HG03060 (cell line): ENCODE results near the gene CPOX.

Source experiments
- ATAC-seq: cut with Tn5 transposase; IDR thresholded peaks from one replicate; pipeline ENCODE4 v1.9.1; 2021; ENCODE audit warnings: low read depth, moderate number of reproducible peaks; ENCODE audit not compliant: unreplicated experiment

CPOX gene

DNA sequence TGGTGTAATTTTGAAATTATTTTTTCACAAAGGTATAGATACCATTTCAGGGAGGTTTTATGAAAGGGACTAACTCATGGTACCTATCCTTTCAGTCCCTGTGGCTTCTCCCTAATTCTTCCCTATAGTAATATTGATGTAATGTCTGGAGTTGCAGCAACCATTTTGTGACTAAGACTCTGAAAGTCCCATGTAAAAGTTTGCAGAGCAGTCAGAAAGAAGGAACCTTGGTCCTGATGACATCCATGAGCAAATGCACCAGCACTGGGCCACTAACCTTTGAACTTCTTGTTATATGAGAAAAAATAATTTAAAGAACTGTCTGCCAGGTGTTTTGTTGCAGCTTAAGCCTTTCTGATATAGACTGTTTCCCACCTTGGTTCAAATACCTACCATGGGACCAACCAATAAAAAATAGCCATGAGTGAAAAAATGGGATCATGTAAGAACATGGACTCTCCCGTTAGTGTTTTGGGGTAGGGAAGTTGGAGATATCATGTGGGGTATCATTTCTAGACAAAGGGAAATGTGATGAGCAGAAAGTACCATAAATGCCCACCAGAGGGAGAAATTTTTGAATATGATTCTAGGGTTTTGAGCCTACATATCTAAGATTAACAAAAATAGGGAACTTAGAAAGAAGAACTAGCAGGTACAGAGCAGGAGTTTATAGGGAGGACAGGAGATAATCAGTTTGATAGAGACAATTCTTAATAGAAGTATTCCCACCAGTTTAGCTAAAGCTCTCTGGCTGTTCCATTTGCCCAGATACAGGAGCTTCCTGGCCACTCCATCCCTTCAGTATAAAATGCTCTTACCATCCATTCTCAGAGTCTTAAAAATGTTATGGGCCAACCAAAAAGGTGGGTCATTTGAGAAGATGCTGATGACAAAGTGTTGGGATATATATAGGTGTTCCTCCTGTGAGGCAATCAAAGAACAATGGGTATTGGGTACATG, 3.4 kb upstream of the CPOX start:
- ATAC-seq: no peak

DNA sequence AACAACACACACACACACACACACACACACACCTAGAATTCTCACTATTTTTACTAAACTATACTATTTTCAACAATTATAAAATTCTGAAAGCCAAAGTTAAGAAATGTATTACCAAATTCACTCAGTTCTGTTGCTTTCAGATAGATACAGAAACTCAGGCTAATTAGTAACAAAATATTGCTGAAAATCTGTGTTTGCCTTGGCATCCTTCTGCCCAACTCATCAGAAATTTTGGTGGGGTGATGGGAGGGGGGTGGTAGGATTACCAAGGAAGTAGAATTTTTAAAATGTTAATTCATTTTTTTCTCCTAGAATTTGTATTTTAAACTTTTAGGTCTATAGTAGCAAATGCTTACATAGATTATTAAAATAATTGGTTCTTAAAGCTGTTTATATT, 2.7 kb upstream of the CPOX start:
- no peak for ATAC-seq

DNA sequence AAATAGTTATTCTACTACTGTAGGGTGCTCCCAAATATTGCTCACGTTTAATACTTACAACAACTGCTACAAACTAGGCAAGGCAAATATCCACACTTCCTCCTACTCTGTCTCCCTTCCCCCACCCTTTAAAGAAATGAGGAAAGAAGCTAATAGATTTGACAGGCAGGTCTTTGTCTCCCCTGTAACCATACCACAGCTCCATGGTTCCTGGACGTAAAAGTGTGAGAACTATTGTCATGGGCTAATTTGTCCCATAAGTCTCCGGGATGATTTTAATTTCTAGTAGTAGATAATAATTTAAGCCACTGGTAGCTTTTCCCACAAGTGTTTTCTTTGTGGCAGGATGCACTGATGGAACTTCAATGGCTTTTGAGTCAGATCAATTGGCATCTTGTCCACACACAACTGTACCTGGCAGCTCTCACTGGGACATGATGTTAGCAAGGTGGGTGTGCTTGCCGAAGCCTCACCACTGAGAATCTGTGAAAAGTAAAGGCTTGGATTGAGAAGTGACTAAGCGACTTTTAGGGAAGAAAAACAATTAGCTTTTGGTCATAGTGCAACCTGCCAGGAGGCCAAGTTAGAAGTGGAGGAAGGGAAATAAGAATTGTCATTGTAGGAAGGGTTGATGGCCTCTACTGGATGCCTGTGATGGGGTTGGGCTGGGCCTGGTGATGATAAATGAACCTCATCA, 1.4 kb upstream of the CPOX start:
- ATAC-seq: no peak

DNA sequence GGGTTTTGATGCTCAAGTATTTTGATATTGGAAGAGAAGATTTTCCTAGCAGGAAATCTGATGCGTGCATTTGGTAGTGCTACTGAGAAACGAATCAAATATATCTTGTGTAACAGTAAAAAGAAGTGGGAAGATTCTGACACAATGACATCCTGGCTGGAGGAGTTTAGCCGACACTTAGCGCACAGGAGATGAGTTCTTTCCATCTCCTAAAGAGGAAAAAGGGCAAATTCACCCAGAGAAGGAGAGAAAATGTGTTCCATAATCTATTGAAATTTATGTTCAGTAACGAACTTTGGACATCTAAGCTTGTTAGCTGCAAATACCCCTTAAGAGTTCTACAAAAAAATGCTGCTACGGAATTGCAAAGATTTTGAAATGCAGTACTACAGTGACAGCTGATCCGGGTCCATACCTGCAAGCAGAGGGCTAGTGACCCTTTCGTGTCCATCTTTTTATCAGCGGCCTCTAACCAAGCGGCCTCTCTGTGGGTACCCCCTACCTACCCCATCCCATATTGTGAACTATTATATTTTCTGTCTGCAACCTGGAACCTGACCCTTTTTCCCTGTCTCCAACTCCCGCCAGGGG, 971 bp downstream of the CPOX start:
- no peak for ATAC-seq

DNA sequence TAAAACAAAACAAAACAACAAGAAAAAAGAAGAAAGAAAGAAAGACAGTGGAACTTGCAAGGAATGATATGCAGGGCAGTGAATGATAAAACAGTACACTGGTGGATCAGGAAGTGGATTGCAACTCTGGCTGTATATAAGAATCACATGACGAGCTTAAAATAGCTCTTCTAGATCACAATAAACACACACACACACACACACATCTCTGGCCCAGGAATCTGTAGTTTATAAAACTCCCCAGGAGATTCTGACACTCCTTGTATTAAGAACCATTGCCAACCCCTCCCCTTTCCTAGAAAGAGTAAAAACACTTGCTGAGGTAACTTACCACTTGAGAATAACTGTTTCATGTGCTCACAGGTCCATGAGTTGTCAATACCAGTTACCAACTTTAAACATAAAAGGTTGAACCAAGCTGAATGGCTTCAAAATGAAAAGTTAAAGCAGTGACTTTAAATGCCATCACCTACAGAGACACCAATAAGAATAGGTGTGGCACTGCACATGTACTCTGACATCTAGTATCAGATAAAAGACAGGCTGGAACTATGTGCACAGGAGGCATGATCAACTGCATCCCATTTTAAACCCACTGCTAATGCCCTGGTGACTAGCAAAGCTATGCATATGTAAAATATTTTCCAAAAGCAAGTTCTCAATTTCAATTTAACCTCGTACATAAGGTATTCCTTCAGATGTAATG, 3.9 kb downstream of the CPOX start:
- ATAC-seq: no peak

DNA sequence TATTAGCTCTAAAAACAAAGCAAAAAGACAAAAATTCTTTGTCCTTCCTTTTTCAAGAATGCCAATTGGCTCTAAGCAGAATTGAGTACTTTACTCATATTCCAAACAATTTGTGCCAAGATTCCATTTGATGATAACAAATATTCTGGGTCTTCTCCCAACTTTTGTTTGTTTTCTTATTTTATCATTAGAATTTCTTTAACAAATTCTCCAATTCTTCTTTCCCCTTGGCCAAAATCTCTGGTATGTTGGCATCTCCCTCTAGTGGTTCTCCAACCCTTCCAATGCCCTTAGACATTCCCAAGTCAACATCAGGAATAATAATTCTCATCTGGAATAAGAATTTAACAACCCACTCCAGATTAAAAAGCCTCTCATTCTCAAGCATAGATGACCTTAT, 5.3 kb downstream of the CPOX start:
- no peak for ATAC-seq

DNA sequence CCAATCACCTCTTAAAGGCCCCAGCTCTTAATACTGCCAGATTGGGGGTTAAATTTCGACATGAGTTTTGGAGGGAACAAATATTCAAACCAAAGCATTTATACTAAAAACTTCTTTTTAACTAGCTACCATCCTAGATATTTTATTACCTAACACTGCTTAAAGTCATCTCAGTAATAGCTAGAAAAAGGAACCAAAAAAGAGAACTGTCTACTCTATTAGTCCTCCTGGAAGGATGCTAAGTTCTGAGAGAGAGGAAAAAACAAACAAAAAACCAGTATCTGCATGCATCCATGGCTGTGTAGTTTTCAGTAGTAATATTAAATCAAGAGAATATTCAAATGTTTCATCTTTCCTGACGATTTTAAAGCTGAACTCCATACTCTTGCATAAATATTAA, 5.8 kb downstream of the CPOX start:
- no peak for ATAC-seq

DNA sequence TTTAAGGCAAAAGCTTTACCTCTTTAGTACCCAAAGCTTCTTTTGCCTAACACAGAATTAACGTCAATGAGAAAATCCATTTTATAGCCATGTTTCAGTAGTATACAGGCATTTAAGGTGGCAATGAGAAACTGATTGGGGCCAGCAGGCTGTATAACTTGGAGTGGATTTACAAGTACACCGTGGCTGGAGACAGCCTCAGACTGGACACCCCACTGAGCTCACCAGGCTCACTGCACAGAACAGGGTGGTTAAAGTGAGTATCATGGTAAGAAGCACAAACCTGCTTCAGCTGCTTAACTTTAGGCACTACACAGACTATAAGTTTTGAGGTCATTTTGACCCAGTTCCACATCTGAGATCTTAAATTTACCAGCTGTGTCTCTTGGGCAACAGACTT, 8.9 kb downstream of the CPOX start:
- no peak for ATAC-seq

DNA sequence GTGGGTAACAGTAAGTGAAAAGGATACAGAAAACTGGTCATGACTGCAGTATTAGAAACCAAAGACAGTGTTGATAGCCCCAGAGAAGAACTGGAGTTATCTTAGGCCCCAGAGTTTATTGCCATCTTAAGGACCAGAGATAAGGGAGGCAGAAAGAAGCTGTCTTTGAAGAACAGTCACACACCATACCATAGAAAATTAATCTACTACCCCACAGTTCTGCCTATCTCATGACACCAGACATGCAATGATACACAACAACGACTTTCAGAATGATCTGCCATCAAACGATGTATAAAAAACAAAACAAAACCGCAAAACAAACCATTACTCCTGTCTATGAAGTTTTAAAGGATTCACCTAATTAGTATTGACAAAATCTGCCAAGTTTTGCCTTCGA, 9.6 kb downstream of the CPOX start:
- ATAC-seq: no peak

DNA sequence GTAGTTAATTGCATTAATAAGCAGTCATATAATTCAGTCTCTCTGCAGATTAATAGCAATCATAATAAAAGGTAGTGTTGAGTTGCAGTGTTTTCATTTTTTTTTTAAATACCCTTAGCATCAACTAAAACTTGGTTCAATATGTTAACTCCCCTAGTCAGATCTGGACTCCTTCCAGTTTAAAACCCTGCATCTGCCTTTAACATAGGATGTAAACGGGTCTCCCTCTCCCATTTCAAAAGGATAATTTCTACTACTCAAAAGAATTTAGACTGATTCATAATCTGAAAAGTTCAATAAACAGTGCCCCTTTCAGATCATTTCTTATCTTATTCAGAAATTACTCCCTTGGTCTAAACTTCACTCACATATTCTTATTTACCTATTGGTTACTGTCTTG, 11.4 kb downstream of the CPOX start:
- no peak for ATAC-seq

DNA sequence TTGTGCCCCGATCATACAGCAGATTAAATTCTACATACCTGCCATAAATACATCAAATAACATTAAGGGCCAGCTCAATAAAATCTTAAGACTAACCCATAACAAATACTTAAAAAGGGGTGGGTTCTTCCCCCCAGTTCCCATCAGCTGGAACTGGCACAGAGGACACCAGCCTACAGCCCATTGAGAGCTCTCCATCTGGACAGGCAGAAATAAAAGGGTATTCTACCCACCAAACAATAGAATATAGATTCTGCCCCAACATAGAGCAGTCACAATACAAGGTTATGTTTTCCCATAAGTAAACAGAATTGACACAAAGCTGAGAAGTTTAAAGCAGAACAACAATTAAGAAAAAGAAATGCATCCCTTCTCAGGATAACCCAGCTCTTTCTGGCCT, 11.9 kb downstream of the CPOX start:
- ATAC-seq: no peak

DNA sequence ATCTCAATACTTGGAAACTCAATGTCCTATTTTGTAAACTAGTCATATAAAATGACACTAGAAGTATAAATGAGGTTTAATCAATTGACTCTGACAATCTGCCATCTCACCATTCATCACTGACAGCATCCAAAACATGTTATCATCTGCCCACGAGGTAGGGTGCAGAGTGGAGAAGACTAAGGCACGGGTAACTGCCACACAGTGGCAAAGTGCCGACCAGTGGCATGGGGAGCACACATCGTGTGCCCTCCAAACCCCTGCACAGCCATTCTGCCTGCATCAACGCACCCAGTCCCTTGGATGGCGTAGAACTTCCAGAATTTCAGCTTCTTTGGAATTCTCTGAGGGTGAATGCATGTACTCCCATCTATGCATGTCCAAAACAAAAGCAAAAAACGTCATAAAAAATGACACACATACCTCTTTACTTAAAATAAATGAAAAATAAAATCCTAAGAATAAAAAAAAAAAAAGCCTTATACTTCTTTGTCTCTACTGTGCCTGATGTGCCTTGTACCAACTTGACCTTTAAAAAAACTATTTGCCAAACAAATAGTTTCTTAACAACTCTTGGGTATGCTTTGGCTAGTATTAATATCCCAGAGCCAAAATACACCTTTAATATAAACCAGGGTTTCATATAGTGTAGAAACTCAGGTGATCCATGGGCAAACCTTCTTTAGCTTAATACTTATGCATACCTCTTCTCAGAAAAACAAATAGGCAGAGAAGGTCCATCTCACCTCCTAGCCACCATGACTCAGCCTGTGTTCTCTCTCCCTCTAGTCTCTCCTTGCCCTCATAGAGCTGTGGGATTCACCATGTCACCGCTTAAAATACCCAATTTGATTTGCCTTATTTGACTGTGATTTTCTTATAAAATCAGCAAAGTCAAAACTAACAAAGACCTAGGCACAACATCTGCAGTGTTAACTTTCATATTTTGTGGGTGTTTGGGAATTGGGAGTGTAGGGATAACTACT, 12.7 kb downstream of the CPOX start:
- no peak for ATAC-seq

DNA sequence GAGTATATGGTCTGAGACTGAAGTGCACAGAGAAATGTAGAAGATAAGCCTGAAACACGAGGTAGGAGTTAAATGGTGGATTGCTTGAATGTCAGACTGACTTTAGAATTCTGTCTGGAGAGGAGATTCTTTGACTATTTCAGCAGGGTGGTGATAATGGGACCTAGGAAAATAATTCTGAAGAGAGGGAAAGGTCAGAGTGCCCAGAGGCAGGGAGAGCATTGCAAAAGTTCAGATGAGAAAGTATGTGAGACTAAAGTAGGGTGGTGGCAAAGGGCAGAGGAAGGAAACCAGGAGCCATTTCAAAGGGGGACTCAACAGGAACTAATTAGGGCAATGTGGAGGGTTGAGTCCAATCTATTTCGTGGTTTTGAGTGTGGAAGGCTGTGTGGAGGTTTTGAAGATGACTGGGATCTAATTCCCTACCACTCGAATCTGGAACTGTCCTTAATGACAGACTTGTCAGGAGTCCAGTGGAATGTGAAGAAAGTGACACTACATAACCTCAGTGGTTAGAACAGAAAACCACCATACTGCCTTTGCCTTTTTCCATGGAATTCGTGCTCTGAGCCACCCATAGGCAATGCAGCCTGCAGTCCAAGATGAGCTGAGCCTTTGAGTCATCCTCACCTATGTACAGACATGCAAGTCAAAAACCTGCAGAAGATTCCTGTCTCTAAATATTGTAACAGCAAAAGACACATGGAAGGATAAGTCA, 16.1 kb downstream of the CPOX start:
- no peak for ATAC-seq

DNA sequence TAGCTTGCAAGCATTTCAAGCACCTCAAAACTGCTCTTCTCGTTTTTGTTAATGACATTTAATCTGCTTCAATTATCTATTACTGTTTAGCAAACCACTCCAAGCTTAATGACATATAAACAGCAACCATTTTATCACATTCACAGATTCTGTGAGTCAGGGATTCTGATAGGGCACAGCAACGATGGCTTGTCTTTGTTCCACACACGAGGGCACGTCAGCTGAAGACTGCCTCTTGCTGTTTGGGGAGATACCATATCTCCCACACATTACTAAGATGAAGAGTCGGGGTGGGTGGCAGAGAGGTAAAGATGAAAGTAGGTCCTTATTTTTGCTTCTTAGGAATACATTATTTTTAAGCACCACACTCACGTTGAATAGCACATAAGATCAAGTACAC, 19.3 kb downstream of the CPOX start:
- no peak for ATAC-seq

DNA sequence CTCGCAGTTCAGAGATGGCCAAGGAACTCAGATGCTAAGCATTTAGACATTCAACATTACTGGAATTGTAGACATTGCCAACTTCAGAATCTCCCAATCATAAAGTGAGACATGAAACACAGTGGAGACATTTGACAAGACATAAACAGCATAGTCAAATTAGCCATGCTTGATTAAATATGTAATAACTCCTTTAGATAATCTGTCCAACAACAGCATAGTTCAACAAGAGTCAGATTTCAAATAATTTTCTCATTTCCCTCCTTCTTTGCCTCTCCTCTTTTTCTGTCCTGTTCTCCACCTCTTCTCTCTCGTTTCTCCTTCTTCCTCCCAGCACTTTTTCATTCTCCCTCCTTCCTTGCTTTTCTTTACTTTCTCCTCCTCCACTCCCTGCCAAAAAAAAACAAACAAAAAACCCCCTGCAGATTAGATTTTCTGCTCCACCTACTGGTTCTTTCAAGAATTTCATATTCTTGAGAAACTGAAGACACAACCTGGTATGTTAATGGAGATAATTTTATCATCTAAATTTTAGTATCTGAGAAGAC, 20.2 kb downstream of the CPOX start:
- ATAC-seq: no peak

DNA sequence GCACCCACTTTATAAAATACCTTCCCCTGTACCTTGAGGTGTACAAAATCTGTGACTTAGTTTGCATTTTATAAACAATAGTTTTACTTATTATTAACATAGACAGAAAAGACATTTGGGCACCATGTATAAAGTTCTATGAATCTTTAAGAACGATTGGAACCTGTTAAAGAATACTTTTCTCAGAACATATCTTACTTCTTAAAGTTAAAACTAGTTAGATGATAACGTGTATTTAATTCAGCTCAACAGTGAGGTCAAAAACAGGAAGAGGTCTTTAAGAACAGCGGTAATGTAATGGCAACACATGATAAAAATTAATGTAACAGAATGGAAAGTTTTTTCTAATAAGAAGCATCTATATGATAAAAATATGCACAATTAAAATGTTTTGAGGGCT, 25.0 kb downstream of the CPOX start:
- ATAC-seq: no peak

DNA sequence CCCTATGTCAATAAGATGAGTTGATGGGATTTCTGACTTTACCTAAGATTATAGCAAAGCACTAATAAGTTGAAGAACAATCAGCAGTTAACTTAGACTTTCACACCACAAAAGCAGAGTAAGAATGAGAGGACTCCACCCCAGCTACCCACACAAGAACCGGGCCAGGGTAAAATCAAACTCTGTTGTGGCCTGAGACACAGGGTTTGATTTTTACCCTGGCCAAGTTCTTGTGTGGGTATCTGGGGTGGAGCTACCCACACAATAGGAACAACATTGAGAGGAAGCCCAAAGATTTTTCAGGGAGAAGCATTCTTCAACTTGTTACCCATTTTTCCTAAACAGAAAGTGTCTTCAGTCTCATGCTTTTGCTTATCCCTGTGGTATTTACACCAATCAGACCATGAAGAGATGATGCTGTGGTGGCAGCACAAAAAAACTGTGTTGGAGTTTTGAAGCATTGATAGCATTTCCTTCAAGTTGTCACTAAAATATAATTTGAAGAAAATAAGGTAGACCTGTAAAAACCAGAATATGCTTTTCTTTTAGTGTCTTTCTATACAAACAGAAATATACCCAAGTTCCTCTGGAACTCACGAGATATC, 25.6 kb downstream of the CPOX start:
- ATAC-seq: no peak

DNA sequence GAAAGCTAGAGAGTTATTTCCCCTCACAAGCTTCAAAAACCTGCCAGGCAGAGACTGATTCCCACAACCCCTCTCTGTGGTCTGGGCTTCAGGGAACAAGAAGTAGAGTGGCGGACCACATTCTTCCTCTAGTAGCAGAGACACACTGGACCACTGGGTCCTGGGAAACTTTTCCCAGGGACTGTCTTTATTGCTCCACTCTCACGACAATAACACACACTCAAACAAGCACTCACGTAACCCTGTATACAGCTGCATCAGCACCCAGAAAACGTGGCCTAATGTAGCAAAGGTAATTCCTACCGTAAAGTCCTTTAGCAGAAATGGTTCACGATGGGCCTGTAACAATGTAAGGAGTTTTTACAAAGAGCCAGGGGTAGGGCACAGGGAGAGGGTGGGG, 27.6 kb downstream of the CPOX start:
- no peak for ATAC-seq
